ENCODE data around the gene PSMB9. TPM values are rescaled to one million over a fixed set of nuclear protein-coding genes. Genes with fewer than 3 reads are reported as not detected.

Gene PSMB9
- total RNA-seq, 1 donor from 2014 or later = 13.4 TPM

DNA sequence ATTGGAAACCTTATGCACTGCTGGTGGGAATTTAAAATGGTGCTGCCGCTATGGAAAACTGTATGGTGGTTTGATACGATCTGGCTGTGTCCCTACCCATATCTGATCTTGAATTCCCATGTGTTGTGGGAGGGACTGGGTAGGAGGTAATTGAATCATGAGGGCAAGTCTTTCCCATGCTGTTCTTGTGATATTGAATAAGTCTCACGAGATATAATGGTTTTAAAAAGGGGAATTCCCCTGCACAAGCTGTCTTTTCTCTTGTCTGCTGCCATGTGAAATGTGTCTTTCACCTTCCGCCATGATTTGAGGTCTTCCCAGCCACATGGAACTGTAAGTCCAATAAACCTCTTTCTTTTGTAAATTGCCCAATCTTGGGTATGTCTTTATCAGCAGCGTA, 20.3 kb upstream of the PSMB9 start:
- no peak overlapping the region for H3K27ac ChIP-seq (replicated peaks)
- intact Hi-C loops (cut with micrococcal nuclease) = no loop called here
- no peak for DNase-seq
- no peak overlapping the region for H3K4me3 ChIP-seq
- no peaks in the 10 kb centered on the region for H3K27me3 ChIP-seq (ENCODE audit: low read depth)
- H3K9me3 ChIP-seq (replicated peaks) = no peaks in the 10 kb centered on the region
- peaks cover 59% of the 10 kb centered on the region for H3K36me3 ChIP-seq
- peaks cover 16% of the 10 kb centered on the region for H3K4me1 ChIP-seq
- TF ChIP-seq, protein P1, sequence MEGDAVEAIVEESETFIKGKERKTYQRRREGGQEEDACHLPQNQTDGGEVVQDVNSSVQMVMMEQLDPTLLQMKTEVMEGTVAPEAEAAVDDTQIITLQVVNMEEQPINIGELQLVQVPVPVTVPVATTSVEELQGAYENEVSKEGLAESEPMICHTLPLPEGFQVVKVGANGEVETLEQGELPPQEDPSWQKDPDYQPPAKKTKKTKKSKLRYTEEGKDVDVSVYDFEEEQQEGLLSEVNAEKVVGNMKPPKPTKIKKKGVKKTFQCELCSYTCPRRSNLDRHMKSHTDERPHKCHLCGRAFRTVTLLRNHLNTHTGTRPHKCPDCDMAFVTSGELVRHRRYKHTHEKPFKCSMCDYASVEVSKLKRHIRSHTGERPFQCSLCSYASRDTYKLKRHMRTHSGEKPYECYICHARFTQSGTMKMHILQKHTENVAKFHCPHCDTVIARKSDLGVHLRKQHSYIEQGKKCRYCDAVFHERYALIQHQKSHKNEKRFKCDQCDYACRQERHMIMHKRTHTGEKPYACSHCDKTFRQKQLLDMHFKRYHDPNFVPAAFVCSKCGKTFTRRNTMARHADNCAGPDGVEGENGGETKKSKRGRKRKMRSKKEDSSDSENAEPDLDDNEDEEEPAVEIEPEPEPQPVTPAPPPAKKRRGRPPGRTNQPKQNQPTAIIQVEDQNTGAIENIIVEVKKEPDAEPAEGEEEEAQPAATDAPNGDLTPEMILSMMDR (IDR thresholded peaks at IDR 0.05; ENCODE audit: borderline replicate concordance) = no peak

GRCh38 chr6:32835167-32835893, 18.7 kb upstream of the PSMB9 start:
- intact Hi-C loops (cut with micrococcal nuclease) = no loop called here
- H3K9me3 ChIP-seq (replicated peaks) = no peaks in the 10 kb centered on the region
- TF ChIP-seq, protein P1 (IDR thresholded peaks at IDR 0.05; ENCODE audit: borderline replicate concordance) = no peak
- H3K27me3 ChIP-seq (ENCODE audit: low read depth) = no peaks in the 10 kb centered on the region
- no peak overlapping the region for H3K27ac ChIP-seq (replicated peaks)
- peaks cover 21% of the 10 kb centered on the region for H3K4me1 ChIP-seq
- H3K4me3 ChIP-seq = no peak overlapping the region
- no peak for DNase-seq
- H3K36me3 ChIP-seq = peaks cover 45% of the 10 kb centered on the region

DNA sequence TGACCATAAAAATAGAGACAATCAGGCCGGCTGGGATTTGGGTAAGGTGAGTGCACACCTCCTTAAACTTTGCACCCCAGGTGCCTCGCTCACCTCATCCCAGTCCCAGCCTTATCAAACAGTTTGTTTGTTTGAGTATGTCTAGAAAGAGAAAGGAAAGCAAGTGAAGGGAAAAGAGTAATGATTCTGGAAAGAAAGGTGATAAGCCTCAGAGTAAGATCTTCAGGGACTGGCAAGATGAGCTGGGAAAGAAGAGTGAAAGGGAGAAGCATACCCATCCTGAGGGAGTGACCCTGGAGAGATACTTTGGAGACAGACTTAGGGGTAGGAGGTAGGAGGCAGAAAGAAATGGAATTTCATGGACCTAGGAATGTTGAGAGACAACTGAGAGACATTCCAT, 17.1 kb upstream of the PSMB9 start:
- TF ChIP-seq, protein P1 (IDR thresholded peaks at IDR 0.05; ENCODE audit: borderline replicate concordance) = no peak
- Histone ChIP-seq H3K4me3 (no peak overlapping the region), H3K27me3 (ENCODE audit: low read depth) (no peaks in the 10 kb centered on the region), H3K9me3 (replicated peaks) (no peaks in the 10 kb centered on the region), H3K36me3 (peaks cover 46% of the 10 kb centered on the region), H3K4me1 (peaks cover 22% of the 10 kb centered on the region), H3K27ac (replicated peaks) (no peak overlapping the region)
- intact Hi-C loops (cut with micrococcal nuclease) = no loop called here
- no peak for DNase-seq

GRCh38 chr6:32837651-32838113, 16.3 kb upstream of the PSMB9 start:
- H3K27me3 ChIP-seq (ENCODE audit: low read depth) = no peaks in the 10 kb centered on the region
- H3K9me3 ChIP-seq (replicated peaks) = no peaks in the 10 kb centered on the region
- peak overlapping the region; percentile 98 for H3K27ac ChIP-seq (replicated peaks)
- peak overlapping the region; percentile 90 for H3K4me3 ChIP-seq
- intact Hi-C loops (cut with micrococcal nuclease) = no loop called here
- peaks cover 30% of the 10 kb centered on the region for H3K4me1 ChIP-seq
- H3K36me3 ChIP-seq = peaks cover 46% of the 10 kb centered on the region
- TF ChIP-seq, protein P1 (IDR thresholded peaks at IDR 0.05; ENCODE audit: borderline replicate concordance) = no peak
- DNase-seq = no peak

DNA sequence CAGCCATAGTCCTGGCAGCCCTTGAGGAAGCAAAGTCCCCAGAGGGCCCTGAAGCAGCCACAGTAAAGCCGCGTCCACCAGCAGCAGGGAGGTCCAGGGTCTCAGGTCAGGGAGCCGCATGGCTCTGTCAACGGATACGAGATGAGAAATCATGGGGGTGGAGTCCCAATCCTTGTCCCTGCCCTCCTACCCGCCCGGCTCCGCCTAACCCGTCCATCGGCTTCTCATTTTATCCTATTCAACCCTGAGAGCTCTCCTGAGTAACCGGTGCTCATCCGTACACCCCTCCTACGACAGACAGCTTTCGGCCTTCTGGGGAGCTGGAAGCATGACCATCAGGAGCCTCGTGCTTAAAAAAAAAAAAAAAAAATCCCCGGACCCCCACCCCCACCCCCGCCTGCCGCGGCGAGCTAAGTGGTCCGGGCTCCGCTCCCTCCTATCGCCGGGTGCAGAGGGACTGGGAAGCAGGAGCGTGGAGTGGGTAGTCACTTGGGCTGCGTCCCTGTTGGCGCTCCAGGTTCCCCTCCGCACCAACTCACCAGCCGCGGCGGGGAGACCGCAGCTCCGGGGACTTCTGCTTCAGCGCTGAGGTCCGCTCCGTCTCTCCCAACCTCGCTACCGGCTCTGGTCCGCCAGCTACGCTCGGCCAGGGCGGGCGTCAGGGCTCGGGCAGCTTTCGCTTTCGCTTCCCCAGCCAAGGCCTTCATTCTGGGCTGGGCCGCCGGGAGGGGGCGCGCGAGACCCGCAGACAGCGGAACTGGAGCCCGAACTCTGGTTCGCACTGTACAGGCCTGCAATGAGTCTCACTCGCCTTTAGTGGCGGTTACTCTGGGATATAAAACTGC, 15.7 kb upstream of the PSMB9 start, which contains the start of gene TAP2:
Gene TAP2, minus strand, starts transcription at position 626 of the 845 bp plus-strand sequence. Its CDS starts 506 bp downstream, at position 120.
- H3K27ac ChIP-seq (replicated peaks) = peak within 1 kb of the TSS; percentile 98
- no peaks in the 10 kb centered on the region for H3K27me3 ChIP-seq (ENCODE audit: low read depth)
- peaks cover 47% of the 10 kb centered on the region for H3K36me3 ChIP-seq
- TF ChIP-seq, protein P1 (IDR thresholded peaks at IDR 0.05; ENCODE audit: borderline replicate concordance) = peak; percentile 96
- peak within 1 kb of the TSS; percentile 90 for H3K4me3 ChIP-seq
- DNase-seq = peak; percentile 96
- H3K4me1 ChIP-seq = peaks cover 37% of the 10 kb centered on the region
- no peaks in the 10 kb centered on the region for H3K9me3 ChIP-seq (replicated peaks)
- intact Hi-C loops (cut with micrococcal nuclease) = no loop called here
